HEK293 (cell line): ENCODE data around the gene HELLS.
A peak's percentile ranks its signal among the peaks of the same experiment; 100 is the strongest.
"Not testable (repeated sequence)": the region's sequence is repeated elsewhere in the genome, so short reads cannot be mapped to it uniquely, and the experiment has no call there.

ENCODE experiments used
- CTCF ChIA-PET: fragments of 350-600 bp; formaldehyde crosslinking; extraction: SDS; loops from one replicate; lab custom pipeline; 2021; ENCODE audit warnings: antibody characterized with exemption; lab: Yijun Ruan, JAX
- POLR2A ChIA-PET: fragments of 300-600 bp; formaldehyde crosslinking; extraction: SDS; loops from one replicate; lab custom pipeline; 2020; ENCODE audit warnings: antibody characterized with exemption, inconsistent platforms; lab: Yijun Ruan, JAX
- H3K27ac ChIP-seq: fragments of 200-500 bp; sonication (Bioruptor generic); 2 replicates; pipeline ENCODE4 v1.5.1; 2014; ENCODE audit warnings: low read depth, low read length, control low read depth, inconsistent platforms; ENCODE audit errors: extremely low read depth
- H3K36me3 ChIP-seq, 2 experiments: fragments of 200-500 bp in 1 of 2; sonication (Bioruptor generic) in 1 of 2; 1 replicate in 1 of 2; 2 replicates in 1 of 2; pipeline ENCODE4 v1.5.1; 2014 to 2017; ENCODE audit warnings: inconsistent platforms in 2 of 2, low read length in 2 of 2; ENCODE audit not compliant: control insufficient read depth in 2 of 2, insufficient read depth in 1 of 2
- H3K4me1 ChIP-seq: fragments of 200-500 bp; sonication (Bioruptor generic); 2 replicates; pipeline ENCODE4 v1.5.1; 2014; ENCODE audit warnings: mild to moderate bottlenecking, low read length, inconsistent platforms; ENCODE audit not compliant: control insufficient read depth, insufficient read depth
- H3K4me3 ChIP-seq: 2 replicates; pipeline ENCODE4 v1.5.1; 2011; ENCODE audit warnings: low read depth, mild to moderate bottlenecking, control low read depth, low read length, moderate library complexity
- H3K9me3 ChIP-seq: fragments of 200-500 bp; sonication (Bioruptor generic); 2 replicates; pipeline ENCODE4 v1.5.1; 2014; ENCODE audit warnings: low read depth, low read length, inconsistent platforms; ENCODE audit not compliant: control insufficient read depth, insufficient read depth
- GFI1B ChIP-seq: fragments of 450-650 bp; formaldehyde crosslinking; IDR thresholded peaks from 2 replicates; pipeline ENCODE4 v1.5.1; 2016; ENCODE audit warnings: missing biosample characterization, missing genetic modification characterization
- MEIS1 ChIP-seq: sonication (generic); formaldehyde crosslinking; IDR thresholded peaks from 2 replicates; pipeline ENCODE4 v1.8.1; 2022; ENCODE audit warnings: missing genetic modification reagents, mild to moderate bottlenecking, borderline replicate concordance
- PRDM6 ChIP-seq: fragments of 450-650 bp; formaldehyde crosslinking; IDR thresholded peaks from 2 replicates; pipeline ENCODE4 v1.5.1; 2017; ENCODE audit warnings: missing biosample characterization, missing genetic modification characterization
- ZBTB10 ChIP-seq: fragments of 450-650 bp; formaldehyde crosslinking; IDR thresholded peaks from 2 replicates; pipeline ENCODE4 v1.5.1; 2016; ENCODE audit warnings: missing biosample characterization, missing genetic modification characterization
- ZBTB11 ChIP-seq: fragments of 450-650 bp; formaldehyde crosslinking; conservative IDR thresholded peaks from 2 replicates; pipeline ENCODE4 v1.5.1; 2016; ENCODE audit warnings: low read depth, missing biosample characterization, missing genetic modification characterization
- ZBTB49 ChIP-seq: fragments of 450-650 bp; formaldehyde crosslinking; IDR thresholded peaks from 2 replicates; pipeline ENCODE4 v1.5.1; 2016; ENCODE audit warnings: missing biosample characterization, missing genetic modification characterization, low read depth
- ZNF266 ChIP-seq: fragments of 450-650 bp; formaldehyde crosslinking; IDR thresholded peaks from 2 replicates; pipeline ENCODE4 v1.5.1; 2016; ENCODE audit warnings: missing biosample characterization, missing genetic modification characterization, low read depth
- ZNF341 ChIP-seq: fragments of 450-650 bp; formaldehyde crosslinking; IDR thresholded peaks from 2 replicates; pipeline ENCODE4; 2016; ENCODE audit warnings: low read depth, missing biosample characterization, missing genetic modification characterization
- ZNF639 ChIP-seq: fragments of 450-650 bp; formaldehyde crosslinking; IDR thresholded peaks from 2 replicates; pipeline ENCODE4 v1.5.1; 2016; ENCODE audit warnings: missing biosample characterization, missing genetic modification characterization
- ZXDB ChIP-seq: fragments of 450-650 bp; formaldehyde crosslinking; IDR thresholded peaks from 2 replicates; pipeline ENCODE4 v1.5.1; 2016; ENCODE audit warnings: missing biosample characterization, missing genetic modification characterization

Gene HELLS

GRCh38 chr10:94546901-94547185 lies 1.3 kb downstream of the HELLS start (continued):
- TF ChIP-seq ZBTB11 (tag by site-specific recombination) (no peak), ZNF639 (tag by site-specific recombination) (no peak), ZNF266 (tag by site-specific recombination) (no peak), ZXDB (0 out of 2 replicates have a peak, but pooled peaks have one; percentile 10), ZBTB10 (tag by site-specific recombination) (no peak), MEIS1 (CRISPR knock-in tag) (no peak), ZNF341 (tag by site-specific recombination) (no peak), GFI1B (tag by site-specific recombination) (no peak)

DNA sequence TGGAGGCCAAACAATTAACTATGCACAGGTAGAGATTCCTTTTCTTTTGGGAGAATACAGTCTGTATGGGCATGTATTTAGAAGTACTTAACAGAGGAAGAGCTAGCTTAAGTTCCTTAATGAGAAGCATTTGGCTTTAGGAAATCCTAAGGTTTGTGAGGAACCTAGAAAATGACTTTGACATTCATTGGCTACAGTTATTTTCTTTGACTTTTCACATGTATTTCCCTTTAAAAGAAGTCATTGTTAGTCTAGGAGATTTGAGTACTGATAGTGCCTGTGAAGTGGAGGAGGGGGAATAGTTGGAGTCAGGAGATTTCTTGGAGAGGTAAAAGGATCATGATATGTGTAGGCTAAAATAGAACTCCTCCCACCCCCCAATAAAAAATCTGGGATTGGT lies 3.6 kb downstream of the HELLS start:
- Histone ChIP-seq H3K9me3 (no peaks in the 10 kb centered on the region), H3K4me1 (peaks cover 14% of the 10 kb centered on the region), H3K36me3 (peaks cover 34 to 43% of the 10 kb centered on the region in 2 experiments), H3K27ac (no peak overlapping the region), H3K4me3 (no peak overlapping the region)
- POLR2A ChIA-PET, result no interaction called here
- CTCF ChIA-PET, result no interaction called here
- TF ChIP-seq PRDM6 (tag by site-specific recombination), result peak; percentile 49; the same call in 1 of the 2 replicates
- no peak for TF ChIP-seq GFI1B (tag by site-specific recombination)

DNA sequence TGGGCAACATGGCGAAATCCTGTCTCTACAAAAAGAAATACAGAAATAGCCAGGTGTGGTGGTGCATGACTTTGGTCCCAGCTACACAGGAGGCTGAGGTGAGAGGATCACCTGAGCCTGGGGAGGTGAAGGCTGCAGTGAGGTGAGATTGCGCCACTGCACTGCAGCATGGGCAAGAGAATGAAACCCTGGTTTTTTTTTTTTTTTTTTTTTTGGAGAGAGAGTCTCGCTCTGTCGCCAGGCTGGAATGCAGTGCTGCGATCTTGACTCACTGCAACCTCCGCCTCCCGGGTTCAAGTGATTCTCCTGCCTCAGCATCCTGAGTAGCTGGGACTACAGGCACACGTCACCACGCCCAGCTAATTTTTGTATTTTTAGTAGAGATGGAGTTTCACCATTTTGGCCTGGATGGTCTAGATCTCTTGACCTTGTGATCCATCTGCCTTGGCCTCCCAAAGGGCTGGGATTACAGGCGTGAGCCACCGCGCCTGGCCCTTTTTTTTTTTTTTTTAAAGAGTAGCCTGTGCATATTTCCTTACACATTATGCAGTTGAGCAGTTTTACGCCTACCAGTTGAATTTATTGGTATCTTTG lies 22.2 kb downstream of the HELLS start:
- H3K4me1 ChIP-seq, H3K4me3 ChIP-seq, H3K27ac ChIP-seq, POLR2A ChIA-PET, H3K9me3 ChIP-seq: not testable (repeated sequence)
- H3K36me3 ChIP-seq, result peaks cover 70 to 75% of the 10 kb centered on the region in 2 experiments
- CTCF ChIA-PET, result interaction anchor here (0.6 kb wide), 1 partner anchor 68 kb away, joined by 3 read pairs; no protein-coding TSS in a partner anchor
- TF ChIP-seq ZBTB49 (tag by site-specific recombination), result peak; percentile 92
